ENCODE measurements around the gene CD300H. TPM values are rescaled to one million over a fixed set of nuclear protein-coding genes. Genes with fewer than 3 reads are reported as not detected.

Gene CD300H
- total RNA-seq, 1 donor from 2014 or later = not detected

DNA sequence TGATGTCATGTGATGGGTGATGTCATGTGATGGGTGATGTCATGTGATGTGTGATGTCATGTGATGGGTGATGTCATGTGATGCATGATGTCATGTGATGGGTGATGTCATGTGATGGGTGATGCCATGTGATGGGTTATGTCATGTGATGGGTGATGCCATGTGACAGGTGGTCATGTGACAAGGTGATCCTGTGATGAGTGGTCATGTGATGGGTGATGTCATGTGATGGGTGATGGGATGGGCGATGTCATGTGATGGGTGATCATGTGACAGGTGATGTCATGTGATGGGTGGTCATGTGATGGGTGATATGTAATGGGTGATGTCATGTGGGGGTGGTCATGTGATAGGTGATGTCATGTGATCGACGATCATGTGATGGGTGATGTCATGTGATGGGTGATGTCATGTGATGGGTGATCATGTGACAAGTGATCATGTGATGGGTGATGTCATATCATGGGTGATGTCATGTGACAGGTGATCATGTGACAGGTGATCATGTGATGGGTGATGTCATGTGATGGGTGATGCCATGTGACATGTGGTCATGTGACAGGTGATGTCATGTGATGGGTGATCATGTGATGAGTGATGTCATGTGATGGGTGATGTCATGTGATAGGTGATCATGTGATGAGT is 53.2 kb downstream of the CD300H start:
- Histone ChIP-seq H3K9me3 (no peaks in the 10 kb centered on the region), H3K27ac (no peak overlapping the region), H3K27me3 (no peaks in the 10 kb centered on the region), H3K36me3 (no peaks in the 10 kb centered on the region), H3K4me1 (no peaks in the 10 kb centered on the region), H3K4me3 (no peak overlapping the region)
- DNase-seq (ENCODE audit: low spot score in 2 of 2) = no peak
- TF ChIP-seq, protein P1, sequence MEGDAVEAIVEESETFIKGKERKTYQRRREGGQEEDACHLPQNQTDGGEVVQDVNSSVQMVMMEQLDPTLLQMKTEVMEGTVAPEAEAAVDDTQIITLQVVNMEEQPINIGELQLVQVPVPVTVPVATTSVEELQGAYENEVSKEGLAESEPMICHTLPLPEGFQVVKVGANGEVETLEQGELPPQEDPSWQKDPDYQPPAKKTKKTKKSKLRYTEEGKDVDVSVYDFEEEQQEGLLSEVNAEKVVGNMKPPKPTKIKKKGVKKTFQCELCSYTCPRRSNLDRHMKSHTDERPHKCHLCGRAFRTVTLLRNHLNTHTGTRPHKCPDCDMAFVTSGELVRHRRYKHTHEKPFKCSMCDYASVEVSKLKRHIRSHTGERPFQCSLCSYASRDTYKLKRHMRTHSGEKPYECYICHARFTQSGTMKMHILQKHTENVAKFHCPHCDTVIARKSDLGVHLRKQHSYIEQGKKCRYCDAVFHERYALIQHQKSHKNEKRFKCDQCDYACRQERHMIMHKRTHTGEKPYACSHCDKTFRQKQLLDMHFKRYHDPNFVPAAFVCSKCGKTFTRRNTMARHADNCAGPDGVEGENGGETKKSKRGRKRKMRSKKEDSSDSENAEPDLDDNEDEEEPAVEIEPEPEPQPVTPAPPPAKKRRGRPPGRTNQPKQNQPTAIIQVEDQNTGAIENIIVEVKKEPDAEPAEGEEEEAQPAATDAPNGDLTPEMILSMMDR (IDR thresholded peaks at IDR 0.05) = no peak
- intact Hi-C loops (cut with DNase I) = no loop called here

DNA sequence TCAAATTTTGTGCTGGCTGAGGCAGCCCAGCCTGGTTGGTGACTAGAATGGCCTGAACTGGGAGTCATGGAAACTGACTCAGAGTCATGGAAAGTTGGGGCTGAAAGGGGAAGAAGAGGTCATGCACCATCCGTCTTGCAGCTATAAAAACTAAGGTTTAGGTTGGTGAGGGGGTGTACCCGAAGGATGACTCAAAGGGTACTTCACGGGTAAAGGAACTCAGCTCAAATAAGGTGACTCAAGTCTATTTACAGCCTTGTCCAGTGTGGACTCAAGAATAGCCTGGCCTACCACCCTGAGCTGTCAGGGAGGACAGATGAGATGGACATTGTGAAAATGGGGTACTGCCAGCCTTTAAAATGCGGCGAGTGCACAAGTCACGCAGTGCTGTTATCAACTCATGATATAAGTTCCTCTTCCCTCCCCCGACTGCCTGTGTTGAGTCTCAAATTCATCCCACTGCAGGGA is 54.7 kb downstream of the CD300H start:
- Histone ChIP-seq H3K27me3 (no peaks in the 10 kb centered on the region), H3K36me3 (no peaks in the 10 kb centered on the region), H3K9me3 (no peaks in the 10 kb centered on the region), H3K27ac (peak overlapping the region in 1 of 2 donors; percentile 62), H3K4me1 (no peaks in the 10 kb centered on the region), H3K4me3 (no peak overlapping the region)
- intact Hi-C loops (cut with DNase I) = no loop called here
- TF ChIP-seq, protein P1 (IDR thresholded peaks at IDR 0.05) = no peak
- DNase-seq (ENCODE audit: low spot score in 2 of 2) = peak in 1 of 2 donors; percentile 28

DNA sequence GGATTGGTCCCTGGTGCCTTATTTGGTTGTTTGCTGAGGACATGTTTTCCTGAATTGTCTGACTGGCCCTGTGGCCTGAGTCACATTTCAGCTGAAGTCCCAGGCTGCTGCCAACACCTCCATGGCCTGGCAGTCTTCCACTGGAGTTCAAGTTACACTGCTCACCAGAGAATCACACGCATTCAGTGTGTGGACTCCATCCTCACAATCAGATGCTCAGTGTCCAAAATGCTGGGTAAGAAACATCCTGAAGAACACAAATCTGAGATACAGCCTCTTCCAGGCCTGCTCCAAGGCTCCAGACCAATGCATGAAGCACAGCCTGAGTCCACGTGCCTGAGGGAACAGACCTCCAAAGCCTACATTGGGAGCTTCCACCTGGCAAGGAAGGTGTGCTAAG is 55.3 kb downstream of the CD300H start:
- intact Hi-C loops (cut with DNase I) = no loop called here

More for the DNA sequence above, 55.3 kb downstream of the CD300H start:
- H3K27ac ChIP-seq = peak overlapping the region in 1 of 2 donors; percentile 62
- DNase-seq (ENCODE audit: low spot score in 2 of 2) = no peak
- TF ChIP-seq, protein P1 (IDR thresholded peaks at IDR 0.05) = no peak
- H3K4me1 ChIP-seq = no peaks in the 10 kb centered on the region
- no peak overlapping the region for H3K4me3 ChIP-seq
- no peaks in the 10 kb centered on the region for H3K9me3 ChIP-seq
- H3K36me3 ChIP-seq = no peaks in the 10 kb centered on the region
- H3K27me3 ChIP-seq = no peaks in the 10 kb centered on the region

Other genes with a start within 250 kb of the CD300H start
- gene KIF19, start 241.3 kb downstream of the CD300H start, total RNA-seq = 11.7 TPM
- not detected for gene BTBD17, start 205.6 kb downstream of the CD300H start, total RNA-seq
- not detected for gene GPR142, start 200.0 kb downstream of the CD300H start, total RNA-seq
- 29.1 TPM for gene GPRC5C, start 135.4 kb downstream of the CD300H start, total RNA-seq
- gene CD300A, start 100.9 kb downstream of the CD300H start, total RNA-seq = 21.9 TPM
- gene CD300LB, start 36.0 kb downstream of the CD300H start, total RNA-seq = not detected
- gene CD300C, start 21.4 kb downstream of the CD300H start, total RNA-seq = not detected
- gene CD300LD, start 24.8 kb upstream of the CD300H start, total RNA-seq = not detected
- gene CD300E, start 56.2 kb upstream of the CD300H start, total RNA-seq = 0.21 TPM
- gene CD300LF, start 145.4 kb upstream of the CD300H start, total RNA-seq = not detected
- gene RAB37, start 169.7 kb upstream of the CD300H start, total RNA-seq = 0.32 TPM
- gene NHERF1, start 181.1 kb upstream of the CD300H start, total RNA-seq = 81.8 TPM
- gene NAT9, start 208.8 kb upstream of the CD300H start, total RNA-seq = 13.3 TPM

All from ascending aorta (tissue), 2 donors.